Aorta (tissue), 5 donors: Measurements from ENCODE around the gene NACC2. TPM values are rescaled to one million over a fixed set of nuclear protein-coding genes. Genes with fewer than 3 reads are reported as not detected.

ENCODE experiments used
- ATAC-seq: fragments of 200-7000 bp; cut with Tn5 transposase; one replicate; pipeline ENCODE4 v1.9.1; 2022; ENCODE audit warnings: moderate library complexity; ENCODE audit not compliant: low FRiP score
- DNase-seq, 2 donors: peaks; one replicate each; pipeline ENCODE4 v3.0.0-alpha.2; 2020
- H3K27ac ChIP-seq, 2 donors: one replicate each; pipeline ENCODE4 v1.5.1; 2013; ENCODE audit warnings: low read length in 2 of 2, mild to moderate bottlenecking in 2 of 2, moderate library complexity in 2 of 2, control low read depth in 1 of 2, inconsistent platforms in 1 of 2, low read depth in 1 of 2
- H3K27me3 ChIP-seq, 2 donors: one replicate each; pipeline ENCODE4 v1.6.1; 2013; ENCODE audit warnings: control low read depth in 1 of 2, low read length in 1 of 2, mild to moderate bottlenecking in 1 of 2, moderate library complexity in 1 of 2; ENCODE audit not compliant: insufficient read depth in 2 of 2, control insufficient read depth in 1 of 2
- H3K36me3 ChIP-seq, 2 donors: one replicate each; pipeline ENCODE4 v1.6.1; 2013; ENCODE audit warnings: control low read depth in 1 of 2, low read length in 1 of 2, mild to moderate bottlenecking in 1 of 2; ENCODE audit not compliant: insufficient read depth in 2 of 2, control insufficient read depth in 1 of 2
- H3K4me1 ChIP-seq, 2 donors: one replicate each; pipeline ENCODE4 v1.6.1; 2013; ENCODE audit warnings: low read length in 2 of 2, control low read depth in 1 of 2, mild to moderate bottlenecking in 1 of 2, moderate library complexity in 1 of 2; ENCODE audit not compliant: insufficient read depth in 2 of 2, control insufficient read depth in 1 of 2
- H3K4me3 ChIP-seq, 2 donors: one replicate each; pipeline ENCODE4 v1.5.1; 2013; ENCODE audit warnings: low read length in 2 of 2, control low read depth in 1 of 2, mild to moderate bottlenecking in 1 of 2
- H3K9me3 ChIP-seq: one replicate; pipeline ENCODE4 v1.6.1; 2013; ENCODE audit warnings: mild to moderate bottlenecking, low read length; ENCODE audit not compliant: control insufficient read depth
- WGBS, 2 donors: extraction: QIAGEN DNeasy Blood & Tissue Kit; methylation state at CpG; one replicate each; pipeline ENCODE4 v1.1.7; 2013; 5-methylcytosine and 5-hydroxymethylcytosine counted together
- intact Hi-C, 2 donors: fragments of 100-400 bp; cut with DNase I; formaldehyde crosslinking; loops; one replicate each; pipeline versions ENCODE4 v1.14.2 to v1.15.0; 2022
- long read RNA-seq, 2 donors: library from polyadenylated mRNA; unstranded; transcript quantifications; one replicate each; pipeline ENCODE4 v2.0.0, GENCODE V29; 2020 to 2021
- polyA plus RNA-seq, 2 donors: library from polyadenylated mRNA; stranded (reverse); fragments of 200-250 nt; gene quantifications; one replicate each; pipeline ENCODE4 v1.2.3, GENCODE V29; 2013
- total RNA-seq, 2 donors: library from RNA; stranded (reverse); fragmentation: NEBNext Ultra II Directional; extraction: Animal tissue kit (Norgen Biotek cat#: 25700); gene quantifications; one replicate each; pipeline ENCODE4 v1.2.1, GENCODE V29; 2021
- donor health status: healthy with polysubstance abuse.
- donor health status: Bipolar disorder and iron deficiency.
- donor health status: DM: no; HTN: no; CAD: no.
- donor health status: DM: no; HTN: no; CAD: no.
- donor health status: DM: yes; HTN: yes; CAD: no.

NACC2 gene, protein sequence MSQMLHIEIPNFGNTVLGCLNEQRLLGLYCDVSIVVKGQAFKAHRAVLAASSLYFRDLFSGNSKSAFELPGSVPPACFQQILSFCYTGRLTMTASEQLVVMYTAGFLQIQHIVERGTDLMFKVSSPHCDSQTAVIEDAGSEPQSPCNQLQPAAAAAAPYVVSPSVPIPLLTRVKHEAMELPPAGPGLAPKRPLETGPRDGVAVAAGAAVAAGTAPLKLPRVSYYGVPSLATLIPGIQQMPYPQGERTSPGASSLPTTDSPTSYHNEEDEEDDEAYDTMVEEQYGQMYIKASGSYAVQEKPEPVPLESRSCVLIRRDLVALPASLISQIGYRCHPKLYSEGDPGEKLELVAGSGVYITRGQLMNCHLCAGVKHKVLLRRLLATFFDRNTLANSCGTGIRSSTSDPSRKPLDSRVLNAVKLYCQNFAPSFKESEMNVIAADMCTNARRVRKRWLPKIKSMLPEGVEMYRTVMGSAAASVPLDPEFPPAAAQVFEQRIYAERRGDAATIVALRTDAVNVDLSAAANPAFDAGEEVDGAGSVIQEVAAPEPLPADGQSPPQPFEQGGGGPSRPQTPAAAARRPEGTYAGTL
- total RNA-seq (10 to 100 TPM; 51.3 to 61.0 TPM), polyA plus RNA-seq (10 to 100 TPM; 10.5 to 11.7 TPM)
- long read RNA-seq, donor 1, partial matches to known transcripts, result 1 of 136 reads
- long read RNA-seq, donor 1, other reads (novel, unspliced or antisense), result 135 of 136 reads
- long read RNA-seq, donor 2, full-length matches to known transcripts, result 7 of 68 reads
- long read RNA-seq, donor 2, partial matches to known transcripts, result 6 of 68 reads
- long read RNA-seq, donor 2, other reads (novel, unspliced or antisense), result 55 of 68 reads

DNA sequence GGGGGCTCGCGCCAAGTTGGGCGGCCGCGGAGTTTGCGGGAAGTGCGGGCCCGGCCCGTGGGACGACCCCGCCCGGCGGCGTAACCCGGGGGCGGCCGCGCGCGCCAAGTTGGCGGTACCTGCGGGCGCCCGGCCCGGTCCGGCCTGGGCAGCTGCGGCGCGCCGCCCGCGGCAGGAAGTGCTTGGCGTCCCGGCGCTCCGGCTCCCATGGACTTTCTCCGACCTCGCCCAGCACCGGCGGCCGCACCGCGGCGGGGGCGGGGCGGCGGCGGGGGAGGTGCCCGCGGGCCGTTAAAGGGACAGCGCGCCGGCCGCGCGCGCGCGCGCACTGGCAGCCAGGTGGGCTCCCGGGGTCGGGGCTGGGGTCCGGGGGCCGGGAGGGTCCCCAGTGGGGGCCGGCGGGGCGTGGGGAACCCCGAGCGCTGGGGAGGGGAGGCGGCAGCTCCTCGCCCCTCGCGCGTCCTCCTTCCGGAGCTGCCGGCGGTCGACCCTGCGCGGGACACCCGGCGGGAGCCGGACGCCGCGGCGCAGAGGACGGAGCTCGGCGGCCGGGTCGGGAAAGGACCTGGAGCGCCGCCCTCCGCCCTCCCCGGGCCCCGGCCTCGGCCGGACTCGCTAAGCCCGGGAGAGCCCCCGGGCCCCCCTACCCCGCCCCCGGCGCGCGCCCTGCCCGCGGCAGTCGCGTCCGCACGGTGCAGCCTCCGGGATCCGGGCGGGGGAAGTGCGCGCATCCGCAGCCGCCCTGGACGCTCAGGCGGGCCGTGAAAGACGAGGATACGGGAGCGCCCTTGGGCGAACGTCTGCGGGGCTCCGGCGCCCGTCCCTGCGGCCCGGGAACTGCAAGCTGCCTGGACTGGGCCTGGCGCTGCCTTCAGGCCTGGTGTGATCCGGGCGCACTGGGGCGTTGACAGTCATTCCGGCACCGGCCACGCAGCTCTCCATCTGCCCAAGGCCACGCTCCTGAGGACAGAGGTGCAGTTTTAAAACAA lies at the start of gene NACC2:
TSS of gene NACC2 (minus strand) at position 220 of the 989 bp plus-strand sequence. CDS start 44,768 bp downstream, outside the sequence.
- 1% methylated on average over 36 to 143 of the region's 143 CpGs for WGBS, 2 donors
- peak within 1 kb of the TSS; percentile 73 to 86 for H3K27ac ChIP-seq
- H3K36me3 ChIP-seq, result no peaks in the 10 kb centered on the region
- peak; percentile 33 for ATAC-seq
- DNase-seq, result peak; percentile 75 to 90
- H3K4me1 ChIP-seq, result peaks cover 0 to 2% of the 10 kb centered on the region in 2 donors
- H3K27me3 ChIP-seq, result no peaks in the 10 kb centered on the region
- no peaks in the 10 kb centered on the region for H3K9me3 ChIP-seq
- intact Hi-C loops, result loop anchor here in 1 of 2 donors (2.0 kb wide), 1 partner anchor 13 kb away; no protein-coding TSS in a partner anchor
- H3K4me3 ChIP-seq, result peak within 1 kb of the TSS; percentile 86 to 93

- no peak for ATAC-seq
- intact Hi-C loops, result no loop called here
- 90 to 91% methylated on average over 11 of the region's 11 CpGs for WGBS, 2 donors
- Histone ChIP-seq H3K4me3 (no peak overlapping the region), H3K9me3 (no peaks in the 10 kb centered on the region), H3K27ac (no peak overlapping the region), H3K27me3 (no peaks in the 10 kb centered on the region), H3K4me1 (no peaks in the 10 kb centered on the region), H3K36me3 (no peaks in the 10 kb centered on the region)
- DNase-seq, result peak in 1 of 2 donors; percentile 62
Observed at GRCh38 chr9:136144450-136144849, 49.4 kb upstream of the NACC2 start.

DNA sequence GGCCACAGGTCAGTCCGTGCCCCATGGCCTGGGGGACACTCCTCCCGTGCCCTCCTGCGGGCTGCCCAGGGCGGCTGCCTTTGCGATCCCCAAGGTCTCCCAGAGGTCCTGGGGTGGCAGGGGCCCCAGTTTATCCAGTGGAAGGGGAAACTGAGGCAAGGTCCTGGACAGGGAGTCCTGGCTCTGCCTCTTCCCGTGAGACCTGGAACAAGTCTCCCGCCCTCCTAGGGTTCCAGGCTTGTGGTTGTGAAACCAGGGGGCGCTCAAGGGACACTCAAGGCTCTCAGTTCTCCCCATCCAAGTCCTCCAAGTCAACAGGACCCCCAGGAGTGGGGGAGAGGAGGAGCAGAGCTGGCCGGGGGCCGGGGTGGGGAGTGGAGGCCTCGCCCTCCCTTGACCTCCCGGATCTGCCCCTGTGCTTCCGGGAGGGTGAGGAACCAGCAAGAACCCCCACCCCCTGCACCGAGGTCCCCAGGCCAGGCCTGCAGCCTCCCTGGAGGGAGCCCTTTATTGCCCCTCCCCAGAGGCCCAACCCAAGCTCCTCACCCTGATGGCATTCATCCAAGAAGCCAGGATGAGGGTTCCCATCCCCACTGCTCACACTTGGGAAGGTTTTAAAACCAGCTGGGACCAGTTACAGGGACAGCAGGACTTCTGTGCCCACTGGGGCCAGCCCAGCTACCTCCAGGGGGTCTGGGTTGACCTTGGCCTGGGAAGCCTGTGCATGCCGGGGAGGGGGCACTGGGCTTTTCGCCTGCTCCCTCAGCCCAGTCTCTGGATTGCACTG lies 48.3 kb upstream of the NACC2 start:
- H3K36me3 ChIP-seq, result no peaks in the 10 kb centered on the region
- DNase-seq (peak in 1 of 2 donors; percentile 49), ATAC-seq (no peak)
- H3K4me3 ChIP-seq, result no peak overlapping the region
- WGBS, 2 donors, result 62 to 77% methylated on average over 14 to 16 of the region's 16 CpGs
- no peaks in the 10 kb centered on the region for H3K4me1 ChIP-seq
- no peaks in the 10 kb centered on the region for H3K9me3 ChIP-seq
- H3K27me3 ChIP-seq, result peaks cover 0 to 2% of the 10 kb centered on the region in 2 donors
- intact Hi-C loops, result no loop called here
- H3K27ac ChIP-seq, result no peak overlapping the region

GRCh38 chr9:136142859-136143214 lies 47.7 kb upstream of the NACC2 start:
- intact Hi-C loops, result no loop called here
- Histone ChIP-seq H3K4me1 (no peaks in the 10 kb centered on the region), H3K27me3 (peaks cover 0 to 3% of the 10 kb centered on the region in 2 donors), H3K4me3 (no peak overlapping the region), H3K27ac (no peak overlapping the region), H3K36me3 (no peaks in the 10 kb centered on the region), H3K9me3 (no peaks in the 10 kb centered on the region)
- WGBS, 2 donors, result 63 to 73% methylated on average over 13 of the region's 13 CpGs
- DNase-seq (no peak), ATAC-seq (no peak)

DNA sequence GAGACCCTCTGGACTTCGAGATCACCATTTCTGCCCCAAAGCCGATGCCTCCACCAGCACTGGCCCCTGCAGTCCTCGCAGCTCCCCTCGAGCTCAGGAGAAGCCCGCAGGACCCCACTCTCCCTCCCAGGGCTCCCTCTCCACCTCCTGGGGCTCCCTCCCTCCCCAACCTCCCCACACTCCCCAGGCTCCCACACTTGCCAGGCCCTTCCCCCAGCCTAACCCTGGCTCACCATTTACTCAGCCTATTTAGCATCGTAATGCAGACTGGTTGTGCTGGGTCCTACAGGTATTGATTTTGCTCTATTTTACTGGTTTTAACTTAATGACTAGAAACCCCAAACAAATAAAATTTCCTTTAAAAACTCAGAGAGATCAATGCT lies 47.3 kb upstream of the NACC2 start:
- intact Hi-C loops, result no loop called here
- Histone ChIP-seq H3K4me3 (no peak overlapping the region), H3K9me3 (no peaks in the 10 kb centered on the region), H3K36me3 (no peaks in the 10 kb centered on the region), H3K4me1 (no peaks in the 10 kb centered on the region), H3K27me3 (peaks cover 0 to 3% of the 10 kb centered on the region in 2 donors), H3K27ac (no peak overlapping the region)
- DNase-seq, result no peak
- ATAC-seq, result no peak
- 86 to 93% methylated on average over 6 of the region's 6 CpGs for WGBS, 2 donors

GRCh38 chr9:136141682-136142413 lies 46.8 kb upstream of the NACC2 start:
- Histone ChIP-seq H3K27me3 (peaks cover 0 to 3% of the 10 kb centered on the region in 2 donors), H3K9me3 (no peaks in the 10 kb centered on the region), H3K36me3 (no peaks in the 10 kb centered on the region), H3K4me3 (no peak overlapping the region), H3K4me1 (no peaks in the 10 kb centered on the region), H3K27ac (no peak overlapping the region)
- DNase-seq (no peak), ATAC-seq (no peak)
- 81 to 87% methylated on average over 19 of the region's 19 CpGs for WGBS, 2 donors
- intact Hi-C loops, result no loop called here

GRCh38 chr9:136140966-136141365 lies 45.9 kb upstream of the NACC2 start:
- ATAC-seq (no peak), DNase-seq (peak in 1 of 2 donors; percentile 40)
- Histone ChIP-seq H3K36me3 (no peaks in the 10 kb centered on the region), H3K4me1 (no peaks in the 10 kb centered on the region), H3K4me3 (no peak overlapping the region), H3K27me3 (peaks cover 0 to 3% of the 10 kb centered on the region in 2 donors), H3K27ac (no peak overlapping the region), H3K9me3 (no peaks in the 10 kb centered on the region)
- intact Hi-C loops, result no loop called here
- 37 to 48% methylated on average over 14 of the region's 14 CpGs for WGBS, 2 donors
